22Rv1 (cell line): Measurements from ENCODE around the gene GSTO2.
A peak's percentile ranks its signal among the peaks of the same experiment; 100 is the strongest.

ENCODE experiments used
- H3K27ac ChIP-seq: fragments of 450-650 bp; 2 replicates; pipeline ENCODE4 v1.5.1; 2017
- ZFX ChIP-seq: fragments of 450-650 bp; IDR thresholded peaks from 2 replicates; pipeline ENCODE4 v1.6.1; 2017; ENCODE audit warnings: antibody characterized with exemption, borderline replicate concordance
- TF ChIP-seq, protein P1 (sequence below): fragments of 450-650 bp; IDR thresholded peaks from 2 replicates; pipeline ENCODE4 v1.5.1; 2017; ENCODE audit warnings: mild to moderate bottlenecking

The GSTO2 gene

DNA sequence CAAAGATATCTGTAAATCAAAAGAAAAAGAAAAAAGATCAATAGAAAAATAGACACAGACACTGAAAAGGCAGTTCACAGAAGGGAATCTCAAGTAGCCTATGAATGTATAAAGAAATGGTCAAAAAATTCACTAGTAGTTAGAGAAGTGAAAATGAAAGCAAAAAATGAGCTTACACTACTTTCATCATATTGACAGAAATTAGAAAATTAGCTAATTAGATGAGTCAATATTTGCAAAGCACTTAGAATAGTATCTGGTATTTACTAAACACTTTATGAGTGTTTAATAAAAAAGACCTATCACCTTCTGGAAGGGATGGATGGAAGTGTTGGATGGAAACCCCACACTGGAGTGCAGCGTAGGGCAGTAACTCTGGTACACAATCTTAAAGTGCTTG, 82.9 kb downstream of the GSTO2 start:
- no peak for TF ChIP-seq ZFX
- TF ChIP-seq, protein P1, sequence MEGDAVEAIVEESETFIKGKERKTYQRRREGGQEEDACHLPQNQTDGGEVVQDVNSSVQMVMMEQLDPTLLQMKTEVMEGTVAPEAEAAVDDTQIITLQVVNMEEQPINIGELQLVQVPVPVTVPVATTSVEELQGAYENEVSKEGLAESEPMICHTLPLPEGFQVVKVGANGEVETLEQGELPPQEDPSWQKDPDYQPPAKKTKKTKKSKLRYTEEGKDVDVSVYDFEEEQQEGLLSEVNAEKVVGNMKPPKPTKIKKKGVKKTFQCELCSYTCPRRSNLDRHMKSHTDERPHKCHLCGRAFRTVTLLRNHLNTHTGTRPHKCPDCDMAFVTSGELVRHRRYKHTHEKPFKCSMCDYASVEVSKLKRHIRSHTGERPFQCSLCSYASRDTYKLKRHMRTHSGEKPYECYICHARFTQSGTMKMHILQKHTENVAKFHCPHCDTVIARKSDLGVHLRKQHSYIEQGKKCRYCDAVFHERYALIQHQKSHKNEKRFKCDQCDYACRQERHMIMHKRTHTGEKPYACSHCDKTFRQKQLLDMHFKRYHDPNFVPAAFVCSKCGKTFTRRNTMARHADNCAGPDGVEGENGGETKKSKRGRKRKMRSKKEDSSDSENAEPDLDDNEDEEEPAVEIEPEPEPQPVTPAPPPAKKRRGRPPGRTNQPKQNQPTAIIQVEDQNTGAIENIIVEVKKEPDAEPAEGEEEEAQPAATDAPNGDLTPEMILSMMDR = no peak
- H3K27ac ChIP-seq = no peak overlapping the region

DNA sequence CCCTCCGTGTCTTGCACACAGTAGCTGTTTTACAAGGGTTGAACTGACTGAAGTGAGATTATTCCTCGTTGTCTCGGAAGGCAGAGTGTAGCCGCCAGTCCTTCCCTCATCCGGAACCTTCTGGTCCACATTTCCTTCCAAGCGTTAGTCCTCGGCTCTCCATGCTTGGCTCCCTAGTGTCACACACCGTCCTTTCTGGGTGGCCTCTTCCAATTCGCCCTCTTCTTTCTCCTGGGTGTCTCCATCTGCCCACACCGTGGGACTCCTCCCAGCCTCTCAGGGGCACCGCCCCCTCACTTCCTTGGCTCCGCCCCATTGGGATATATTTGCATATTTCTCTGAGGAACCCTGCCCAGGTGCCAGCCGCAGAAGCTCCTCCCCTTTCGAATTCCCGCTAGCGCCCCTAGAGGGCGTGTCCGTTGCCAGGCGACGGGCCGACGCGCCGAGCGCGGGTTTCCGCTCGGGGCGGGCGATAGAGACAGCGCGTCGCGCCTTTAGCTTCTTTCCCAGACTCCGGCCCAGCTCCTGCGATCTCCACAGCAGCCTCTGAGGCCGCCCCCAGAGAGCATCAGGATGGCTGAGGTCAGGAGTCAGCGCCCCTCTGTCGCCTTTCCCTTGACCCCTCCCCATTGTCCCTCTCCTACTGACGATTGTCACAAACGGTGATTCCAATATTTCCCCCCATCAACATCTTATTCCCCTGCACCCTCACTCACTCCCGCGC, 84.5 kb downstream of the GSTO2 start, which contains the start of gene CFAP58:
CFAP58 (plus strand) TSS at position 509 of the 724 bp plus-strand sequence; CDS start at position 574, 65 bp downstream.
- H3K27ac ChIP-seq = no peak within 1 kb of the TSS
- TF ChIP-seq ZFX = no peak
- TF ChIP-seq, protein P1 = peak; percentile 81
